Measurements from ENCODE around the gene MTARC2.

- TF ChIP-seq EZH2 (IDR thresholded peaks at IDR 0.05; ENCODE audit: borderline replicate concordance, insufficient read depth, low read depth, low read length, poor library complexity, severe bottlenecking) = no peak
- TF ChIP-seq CTCF (IDR thresholded peaks at IDR 0.05) = no peak
These were observed 6.3 kb upstream of the MTARC2 start for GRCh38 chr1:220741825-220742224.

Measured in B cell (primary cell).